Measurements from ENCODE around the gene EFCAB7.

EFCAB7 gene

GRCh38 chr1:63603810-63604209 lies 80.5 kb downstream of the EFCAB7 start:
- no peak for DNase-seq (ENCODE audit: low read depth in 2 of 2)

- no peak for DNase-seq (ENCODE audit: low read depth in 2 of 2)
Observed at GRCh38 chr1:63607322-63607721, 84.0 kb downstream of the EFCAB7 start.

GRCh38 chr1:63611231-63611630 lies 87.9 kb downstream of the EFCAB7 start:
- no peak for DNase-seq (ENCODE audit: low read depth in 2 of 2)

- DNase-seq (ENCODE audit: low read depth in 2 of 2) = no peak
Observed at GRCh38 chr1:63612564-63612963, 89.2 kb downstream of the EFCAB7 start.

GRCh38 chr1:63612971-63613370 lies 89.6 kb downstream of the EFCAB7 start:
- no peak for DNase-seq (ENCODE audit: low read depth in 2 of 2)

- DNase-seq (ENCODE audit: low read depth in 2 of 2) = no peak
Observed at GRCh38 chr1:63615768-63616420, 92.6 kb downstream of the EFCAB7 start.

- DNase-seq (ENCODE audit: low read depth in 2 of 2) = no peak
Observed at GRCh38 chr1:63617450-63617849, 94.1 kb downstream of the EFCAB7 start.

- peak in 1 of 2 experiments; percentile 27 for DNase-seq (ENCODE audit: low read depth in 2 of 2)
Observed at GRCh38 chr1:63618011-63618410, 94.7 kb downstream of the EFCAB7 start.

- DNase-seq (ENCODE audit: low read depth in 2 of 2) = no peak
Observed at GRCh38 chr1:63619558-63619957, 96.2 kb downstream of the EFCAB7 start.

GRCh38 chr1:63620671-63621070 lies 97.3 kb downstream of the EFCAB7 start:
- no peak for DNase-seq (ENCODE audit: low read depth in 2 of 2)

GRCh38 chr1:63621075-63621474 lies 97.8 kb downstream of the EFCAB7 start:
- no peak for DNase-seq (ENCODE audit: low read depth in 2 of 2)

- DNase-seq (ENCODE audit: low read depth in 2 of 2) = no peak
Observed at GRCh38 chr1:63621698-63622097, 98.4 kb downstream of the EFCAB7 start.

Measured in fibroblast of skin of left biceps (primary cell).